ENCODE data around the gene WFIKKN1. TPM values are rescaled to one million over a fixed set of nuclear protein-coding genes. Genes with fewer than 3 reads are reported as not detected.

The WFIKKN1 gene
- total and polyA plus RNA-seq, 2 donors: 0.33 to 2.1 TPM

DNA sequence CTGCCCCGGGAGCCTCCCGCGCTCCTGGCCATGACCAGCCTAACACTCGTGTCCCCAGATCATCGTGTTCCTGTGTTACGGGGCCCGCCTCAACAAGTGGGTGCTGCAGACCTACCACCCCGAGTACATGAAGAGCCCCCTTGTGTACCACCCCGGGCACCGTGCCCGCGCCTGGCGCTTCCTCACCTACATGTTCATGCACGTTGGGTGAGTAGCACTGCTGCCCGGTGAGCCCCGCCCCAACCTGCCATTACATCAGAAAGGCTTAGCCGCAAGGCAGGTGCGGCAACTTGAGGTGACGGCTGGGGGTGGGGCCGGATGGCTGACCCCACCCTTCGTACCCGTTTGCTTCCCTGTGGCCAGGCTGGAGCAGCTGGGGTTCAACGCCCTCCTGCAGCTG is 46.1 kb downstream of the WFIKKN1 start:
- DNase-seq (ENCODE audit: low read depth in 6 of 9, low spot score in 9 of 9): no peak
- peaks cover 17 to 43% of the 10 kb centered on the region in 2 donors for H3K4me1 ChIP-seq (ENCODE audit: control insufficient read depth in 2 of 2, insufficient read depth in 2 of 2, low read length in 2 of 2)
- H3K9me3 ChIP-seq (ENCODE audit: control insufficient read depth in 2 of 2, insufficient read depth in 1 of 2, low read length in 1 of 2): peaks cover 0 to 1% of the 10 kb centered on the region in 2 donors
- peaks cover 29 to 31% of the 10 kb centered on the region in 2 donors for H3K36me3 ChIP-seq (ENCODE audit: control insufficient read depth in 2 of 2, insufficient read depth in 2 of 2, low read length in 1 of 2)
- peaks cover 32 to 54% of the 10 kb centered on the region in 2 donors for H3K27me3 ChIP-seq (ENCODE audit: control insufficient read depth in 2 of 2, insufficient read depth in 1 of 2, low read length in 1 of 2)
- no peak overlapping the region for H3K4me3 ChIP-seq (ENCODE audit: low read length in 2 of 2)
- peak overlapping the region in 1 of 2 donors; percentile 60 for H3K27ac ChIP-seq (ENCODE audit: low read depth in 1 of 2, low read length in 1 of 2)
- WGBS: 75% methylated on average over 23 of the region's 23 CpGs

DNA sequence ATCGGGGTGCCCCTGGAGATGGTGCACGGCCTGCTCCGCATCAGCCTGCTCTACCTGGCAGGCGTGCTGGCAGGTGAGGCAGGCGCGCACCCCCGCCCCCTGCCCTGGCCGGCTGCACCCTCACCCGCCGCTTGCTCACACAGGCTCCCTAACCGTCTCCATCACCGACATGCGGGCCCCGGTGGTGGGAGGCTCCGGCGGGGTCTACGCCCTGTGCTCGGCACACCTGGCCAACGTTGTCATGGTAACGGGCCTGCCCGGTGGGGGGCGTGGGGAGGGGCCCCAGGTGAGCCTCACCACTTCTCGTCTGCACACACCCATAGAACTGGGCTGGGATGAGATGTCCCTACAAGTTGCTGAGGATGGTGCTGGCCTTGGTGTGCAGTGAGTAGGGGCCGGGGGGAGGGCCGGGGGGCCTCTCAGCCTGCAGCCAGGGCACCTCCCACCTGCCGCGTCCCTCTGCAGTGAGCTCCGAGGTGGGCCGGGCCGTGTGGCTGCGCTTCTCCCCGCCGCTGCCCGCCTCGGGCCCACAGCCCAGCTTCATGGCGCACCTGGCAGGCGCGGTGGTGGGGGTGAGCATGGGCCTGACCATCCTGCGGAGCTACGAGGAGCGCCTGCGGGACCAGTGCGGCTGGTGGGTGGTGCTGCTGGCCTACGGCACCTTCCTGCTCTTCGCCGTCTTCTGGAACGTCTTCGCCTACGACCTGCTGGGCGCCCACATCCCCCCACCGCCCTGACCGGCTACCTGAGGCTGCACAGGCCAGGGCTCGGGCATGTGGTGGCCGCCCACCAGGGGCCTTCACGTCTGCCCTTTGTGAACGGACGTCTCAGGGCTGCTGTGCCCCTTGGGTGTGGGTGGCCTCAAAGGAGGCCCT is 46.8 kb downstream of the WFIKKN1 start:
- 75% methylated on average over 57 of the region's 57 CpGs for WGBS
- Histone ChIP-seq H3K4me3 (ENCODE audit: low read length in 2 of 2) (no peak overlapping the region), H3K4me1 (ENCODE audit: control insufficient read depth in 2 of 2, insufficient read depth in 2 of 2, low read length in 2 of 2) (peaks cover 19 to 43% of the 10 kb centered on the region in 2 donors), H3K9me3 (ENCODE audit: control insufficient read depth in 2 of 2, insufficient read depth in 1 of 2, low read length in 1 of 2) (peaks cover 0 to 1% of the 10 kb centered on the region in 2 donors), H3K36me3 (ENCODE audit: control insufficient read depth in 2 of 2, insufficient read depth in 2 of 2, low read length in 1 of 2) (peaks cover 29 to 31% of the 10 kb centered on the region in 2 donors), H3K27ac (ENCODE audit: low read depth in 1 of 2, low read length in 1 of 2) (peak overlapping the region in 1 of 2 donors; percentile 60), H3K27me3 (ENCODE audit: control insufficient read depth in 2 of 2, insufficient read depth in 1 of 2, low read length in 1 of 2) (peaks cover 32 to 54% of the 10 kb centered on the region in 2 donors)
- no peak for DNase-seq (ENCODE audit: low read depth in 6 of 9, low spot score in 9 of 9)

GRCh38 chr16:678209-678857 is 47.5 kb downstream of the WFIKKN1 start:
- Histone ChIP-seq H3K27ac (ENCODE audit: low read depth in 1 of 2, low read length in 1 of 2) (peak overlapping the region in 1 of 2 donors; percentile 13), H3K9me3 (ENCODE audit: control insufficient read depth in 2 of 2, insufficient read depth in 1 of 2, low read length in 1 of 2) (peaks cover 0 to 1% of the 10 kb centered on the region in 2 donors), H3K27me3 (ENCODE audit: control insufficient read depth in 2 of 2, insufficient read depth in 1 of 2, low read length in 1 of 2) (peaks cover 32 to 54% of the 10 kb centered on the region in 2 donors), H3K4me3 (ENCODE audit: low read length in 2 of 2) (no peak overlapping the region), H3K36me3 (ENCODE audit: control insufficient read depth in 2 of 2, insufficient read depth in 2 of 2, low read length in 1 of 2) (peaks cover 29% of the 10 kb centered on the region in 2 donors), H3K4me1 (ENCODE audit: control insufficient read depth in 2 of 2, insufficient read depth in 2 of 2, low read length in 2 of 2) (peaks cover 19 to 48% of the 10 kb centered on the region in 2 donors)
- WGBS: 86% methylated on average over 21 of the region's 21 CpGs
- DNase-seq (ENCODE audit: low read depth in 6 of 9, low spot score in 9 of 9): no peak

DNA sequence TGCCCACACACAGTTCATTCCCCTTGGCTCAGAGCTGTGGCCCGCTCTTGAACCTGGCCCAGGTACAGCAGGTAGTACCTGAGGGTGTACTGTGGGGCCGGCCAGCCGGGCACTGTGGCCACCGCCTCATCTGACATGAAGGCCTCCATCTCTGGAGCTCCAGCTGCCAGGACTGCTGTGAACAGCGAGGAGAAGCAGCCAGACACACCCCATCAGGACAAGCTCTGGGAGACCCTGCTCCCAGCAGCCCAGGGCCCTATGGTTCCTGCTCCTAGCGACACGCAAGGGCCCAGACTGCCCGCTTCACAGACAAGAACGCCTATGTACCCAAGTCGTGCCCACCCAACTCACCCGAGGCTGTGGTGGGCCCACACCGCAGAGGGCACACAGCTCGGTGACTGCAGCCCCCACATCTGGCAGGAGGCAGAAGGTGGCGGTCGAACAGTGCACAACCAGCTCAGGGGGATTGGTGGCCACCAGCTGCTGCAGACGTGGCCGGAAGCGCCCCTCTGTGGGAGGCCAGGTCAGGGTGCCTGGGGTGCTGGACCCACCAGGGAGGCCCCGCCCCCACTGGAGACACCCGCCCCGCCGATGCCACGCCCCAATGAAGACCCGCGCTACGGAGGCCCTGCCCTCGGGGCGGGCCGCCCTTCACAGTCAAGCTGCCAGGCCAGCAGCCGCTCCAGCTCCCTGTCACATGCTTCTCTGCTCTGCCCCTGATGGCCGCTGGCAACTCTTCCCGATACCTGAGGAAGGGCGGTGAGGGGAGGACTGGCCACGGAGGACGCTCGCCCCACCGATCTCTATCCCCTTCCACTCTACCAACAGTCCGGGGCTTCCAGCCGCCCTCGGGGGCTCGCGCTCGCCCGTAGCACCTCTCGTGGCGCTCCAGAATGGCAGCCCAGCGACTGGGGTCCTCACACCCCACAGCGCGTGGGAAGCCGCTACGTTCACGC is 48.4 kb downstream of the WFIKKN1 start:
- H3K9me3 ChIP-seq (ENCODE audit: control insufficient read depth in 2 of 2, insufficient read depth in 1 of 2, low read length in 1 of 2): peaks cover 0 to 1% of the 10 kb centered on the region in 2 donors
- peak overlapping the region; percentile 41 to 89 for H3K4me3 ChIP-seq (ENCODE audit: low read length in 2 of 2)
- 27% methylated on average over 52 of the region's 52 CpGs for WGBS

GRCh38 chr16:679814-680624 is 49.2 kb downstream of the WFIKKN1 start, which contains the start of gene STUB1:
TSS of gene STUB1 (plus strand) at chr16:680410. CDS start at chr16:680526, 116 bp downstream.
- peaks cover 18 to 22% of the 10 kb centered on the region in 2 donors for H3K36me3 ChIP-seq (ENCODE audit: control insufficient read depth in 2 of 2, insufficient read depth in 2 of 2, low read length in 1 of 2)
- H3K27ac ChIP-seq (ENCODE audit: low read depth in 1 of 2, low read length in 1 of 2): peak within 1 kb of the TSS; percentile 87 to 94
- peaks cover 0 to 1% of the 10 kb centered on the region in 2 donors for H3K9me3 ChIP-seq (ENCODE audit: control insufficient read depth in 2 of 2, insufficient read depth in 1 of 2, low read length in 1 of 2)
- H3K27me3 ChIP-seq (ENCODE audit: control insufficient read depth in 2 of 2, insufficient read depth in 1 of 2, low read length in 1 of 2): peaks cover 26 to 43% of the 10 kb centered on the region in 2 donors
- H3K4me3 ChIP-seq (ENCODE audit: low read length in 2 of 2): peak within 1 kb of the TSS; percentile 66 to 89
- WGBS: 2% methylated on average over 91 of the region's 91 CpGs
- peak in 7 of 9 donors; percentile 59 to 84 (median 76) for DNase-seq (ENCODE audit: low read depth in 6 of 9, low spot score in 9 of 9)
- H3K4me1 ChIP-seq (ENCODE audit: control insufficient read depth in 2 of 2, insufficient read depth in 2 of 2, low read length in 2 of 2): peaks cover 21 to 58% of the 10 kb centered on the region in 2 donors

More for the DNA sequence above, 48.4 kb downstream of the WFIKKN1 start:
- Histone ChIP-seq H3K4me1 (ENCODE audit: control insufficient read depth in 2 of 2, insufficient read depth in 2 of 2, low read length in 2 of 2) (peaks cover 19 to 52% of the 10 kb centered on the region in 2 donors), H3K27me3 (ENCODE audit: control insufficient read depth in 2 of 2, insufficient read depth in 1 of 2, low read length in 1 of 2) (peaks cover 32 to 51% of the 10 kb centered on the region in 2 donors), H3K27ac (ENCODE audit: low read depth in 1 of 2, low read length in 1 of 2) (peak overlapping the region; percentile 53 to 74), H3K36me3 (ENCODE audit: control insufficient read depth in 2 of 2, insufficient read depth in 2 of 2, low read length in 1 of 2) (peaks cover 21% of the 10 kb centered on the region in 2 donors)
- peak in 2 of 9 donors; percentile 36 to 57 for DNase-seq (ENCODE audit: low read depth in 6 of 9, low spot score in 9 of 9)

GRCh38 chr16:680625-680945 is 49.8 kb downstream of the WFIKKN1 start:
- peaks cover 0 to 1% of the 10 kb centered on the region in 2 donors for H3K9me3 ChIP-seq (ENCODE audit: control insufficient read depth in 2 of 2, insufficient read depth in 1 of 2, low read length in 1 of 2)
- H3K27ac ChIP-seq (ENCODE audit: low read depth in 1 of 2, low read length in 1 of 2): peak overlapping the region in 1 of 2 donors; percentile 94
- peaks cover 21 to 58% of the 10 kb centered on the region in 2 donors for H3K4me1 ChIP-seq (ENCODE audit: control insufficient read depth in 2 of 2, insufficient read depth in 2 of 2, low read length in 2 of 2)
- H3K4me3 ChIP-seq (ENCODE audit: low read length in 2 of 2): peak overlapping the region; percentile 66 to 89
- WGBS: under 1% methylated on average over 38 of the region's 38 CpGs
- DNase-seq (ENCODE audit: low read depth in 6 of 9, low spot score in 9 of 9): no peak
- H3K27me3 ChIP-seq (ENCODE audit: control insufficient read depth in 2 of 2, insufficient read depth in 1 of 2, low read length in 1 of 2): peaks cover 20 to 38% of the 10 kb centered on the region in 2 donors
- H3K36me3 ChIP-seq (ENCODE audit: control insufficient read depth in 2 of 2, insufficient read depth in 2 of 2, low read length in 1 of 2): peaks cover 18 to 22% of the 10 kb centered on the region in 2 donors

DNA sequence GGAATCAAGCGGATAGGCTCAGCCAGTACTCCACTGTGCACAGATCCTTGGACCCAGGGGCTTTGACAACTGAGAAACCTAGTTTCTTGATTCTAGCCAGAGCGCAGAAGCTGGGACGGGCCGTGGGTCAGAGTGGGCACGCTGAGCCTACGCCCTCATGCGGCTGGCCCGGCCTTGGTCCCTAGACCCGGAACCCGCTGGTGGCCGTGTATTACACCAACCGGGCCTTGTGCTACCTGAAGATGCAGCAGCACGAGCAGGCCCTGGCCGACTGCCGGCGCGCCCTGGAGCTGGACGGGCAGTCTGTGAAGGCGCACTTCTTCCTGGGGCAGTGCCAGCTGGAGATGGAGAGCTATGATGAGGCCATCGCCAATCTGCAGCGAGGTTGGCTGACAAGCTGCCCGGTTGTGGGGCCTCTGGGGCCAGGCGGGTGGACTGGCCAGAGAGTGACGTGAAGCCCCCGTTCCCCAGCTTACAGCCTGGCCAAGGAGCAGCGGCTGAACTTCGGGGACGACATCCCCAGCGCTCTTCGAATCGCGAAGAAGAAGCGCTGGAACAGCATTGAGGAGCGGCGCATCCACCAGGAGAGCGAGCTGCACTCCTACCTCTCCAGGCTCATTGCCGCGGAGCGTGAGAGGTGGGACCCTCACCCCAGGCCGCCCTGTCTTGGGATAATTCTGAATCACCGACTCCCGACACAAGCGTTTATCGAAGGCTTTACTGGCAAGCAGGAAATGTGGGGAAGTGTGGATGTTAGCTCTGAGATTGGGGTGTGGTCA is 50.4 kb downstream of the WFIKKN1 start:
- DNase-seq (ENCODE audit: low read depth in 6 of 9, low spot score in 9 of 9): no peak
- Histone ChIP-seq H3K4me1 (ENCODE audit: control insufficient read depth in 2 of 2, insufficient read depth in 2 of 2, low read length in 2 of 2) (peaks cover 19 to 58% of the 10 kb centered on the region in 2 donors), H3K27ac (ENCODE audit: low read depth in 1 of 2, low read length in 1 of 2) (no peak overlapping the region), H3K27me3 (ENCODE audit: control insufficient read depth in 2 of 2, insufficient read depth in 1 of 2, low read length in 1 of 2) (peaks cover 15 to 32% of the 10 kb centered on the region in 2 donors), H3K4me3 (ENCODE audit: low read length in 2 of 2) (peak overlapping the region; percentile 66 to 89), H3K36me3 (ENCODE audit: control insufficient read depth in 2 of 2, insufficient read depth in 2 of 2, low read length in 1 of 2) (peaks cover 22 to 24% of the 10 kb centered on the region in 2 donors), H3K9me3 (ENCODE audit: control insufficient read depth in 2 of 2, insufficient read depth in 1 of 2, low read length in 1 of 2) (peaks cover 0 to 1% of the 10 kb centered on the region in 2 donors)
- WGBS: 62% methylated on average over 44 of the region's 44 CpGs
